BLaER1 (cell line): ENCODE data around the gene TMEM131L.
"Not testable (repeated sequence)": the region's sequence is repeated elsewhere in the genome, so short reads cannot be mapped to it uniquely, and the experiment has no call there.

ENCODE experiments used
- H3K27ac ChIP-seq: shearing (Covaris generic); formaldehyde crosslinking; 2 replicates; pipeline ENCODE4 v1.8.1; 2022
- H3K27me3 ChIP-seq: shearing (Covaris generic); formaldehyde crosslinking; 2 replicates; pipeline ENCODE4 v1.8.1; 2022
- H3K36me3 ChIP-seq: shearing (Covaris generic); formaldehyde crosslinking; 2 replicates; pipeline ENCODE4 v1.8.1; 2022
- H3K4me1 ChIP-seq: shearing (Covaris generic); formaldehyde crosslinking; 2 replicates; pipeline ENCODE4 v1.8.1; 2022
- H3K4me2 ChIP-seq: shearing (Covaris generic); formaldehyde crosslinking; 2 replicates; pipeline ENCODE4 v1.8.1; 2022
- H3K4me3 ChIP-seq: shearing (Covaris generic); formaldehyde crosslinking; 2 replicates; pipeline ENCODE4 v1.8.1; 2022
- H3K9ac ChIP-seq: shearing (Covaris generic); formaldehyde crosslinking; 2 replicates; pipeline ENCODE4 v1.8.1; 2022
- H3K9me3 ChIP-seq: shearing (Covaris generic); formaldehyde crosslinking; 2 replicates; pipeline ENCODE4 v1.8.1; 2022
- H4K20me1 ChIP-seq: shearing (Covaris generic); formaldehyde crosslinking; 2 replicates; pipeline ENCODE4 v1.8.1; 2022
- Cebpa-rat ChIP-seq: shearing (Covaris generic); IDR thresholded peaks from 2 replicates; pipeline ENCODE4 v1.8.1; 2022

Gene TMEM131L

DNA sequence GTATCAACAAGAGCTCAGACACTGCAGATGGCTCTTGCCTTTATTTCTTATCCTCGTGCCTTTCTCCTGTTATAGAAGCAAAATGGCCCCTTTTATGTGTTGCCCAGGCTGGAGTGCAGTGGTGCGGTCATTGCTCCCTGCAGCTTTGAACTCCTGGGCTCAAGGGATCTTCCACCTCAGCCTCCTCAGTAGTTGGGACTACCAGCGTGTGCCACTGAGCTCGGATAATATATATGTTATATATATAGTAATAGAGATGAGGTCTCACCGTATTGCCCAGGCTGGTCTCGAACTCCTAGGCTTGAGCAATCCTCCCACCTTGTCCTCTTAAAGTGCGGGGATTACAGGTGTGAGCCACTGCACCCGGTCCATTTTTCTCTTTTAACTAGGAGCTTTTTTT is 79.7 kb downstream of the TMEM131L start:
- Histone ChIP-seq H3K4me2 (no peak overlapping the region), H4K20me1 (peaks cover 100% of the 10 kb centered on the region), H3K4me3 (no peak overlapping the region), H3K36me3 (peaks cover 93% of the 10 kb centered on the region), H3K4me1 (peaks cover 74% of the 10 kb centered on the region), H3K9ac (no peak overlapping the region), H3K27ac (no peak overlapping the region), H3K27me3 (no peaks in the 10 kb centered on the region), H3K9me3 (no peaks in the 10 kb centered on the region)
- no peak for TF ChIP-seq Cebpa-rat

- no peak overlapping the region for H3K4me3 ChIP-seq
- no peak overlapping the region for H3K4me2 ChIP-seq
- no peak overlapping the region for H3K9ac ChIP-seq
- peaks cover 69% of the 10 kb centered on the region for H3K4me1 ChIP-seq
- no peaks in the 10 kb centered on the region for H3K9me3 ChIP-seq
- peaks cover 93% of the 10 kb centered on the region for H3K36me3 ChIP-seq
- H3K27ac ChIP-seq = no peak overlapping the region
- H4K20me1 ChIP-seq = peaks cover 100% of the 10 kb centered on the region
- TF ChIP-seq Cebpa-rat = no peak
- H3K27me3 ChIP-seq = no peaks in the 10 kb centered on the region
Observed at GRCh38 chr4:153546280-153546679, 80.1 kb downstream of the TMEM131L start.

DNA sequence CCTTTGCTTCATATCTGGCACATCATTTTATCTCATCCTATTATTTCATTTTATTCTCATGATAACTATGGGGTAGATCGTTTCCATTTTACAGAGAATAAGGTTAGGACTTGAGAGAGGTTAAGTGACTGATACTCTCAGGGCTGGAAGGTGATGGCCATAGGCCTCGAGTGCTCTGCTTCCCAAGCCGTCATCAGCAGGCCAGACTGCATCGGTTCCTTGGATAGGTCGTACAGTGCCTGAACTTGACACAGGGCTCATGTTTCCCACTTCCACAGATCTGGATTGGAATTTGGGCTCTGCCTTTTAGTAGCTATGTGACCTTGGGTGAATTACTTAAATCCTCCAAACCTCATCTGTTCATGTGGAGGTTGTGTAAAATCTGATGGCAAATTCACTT is 81.4 kb downstream of the TMEM131L start:
- H3K27ac ChIP-seq = no peak overlapping the region
- no peaks in the 10 kb centered on the region for H3K27me3 ChIP-seq
- peaks cover 65% of the 10 kb centered on the region for H3K4me1 ChIP-seq
- H3K4me3 ChIP-seq = no peak overlapping the region
- H4K20me1 ChIP-seq = peaks cover 100% of the 10 kb centered on the region
- peaks cover 93% of the 10 kb centered on the region for H3K36me3 ChIP-seq
- no peaks in the 10 kb centered on the region for H3K9me3 ChIP-seq
- H3K9ac ChIP-seq = no peak overlapping the region
- TF ChIP-seq Cebpa-rat = no peak
- no peak overlapping the region for H3K4me2 ChIP-seq

GRCh38 chr4:153548907-153549306 is 82.7 kb downstream of the TMEM131L start:
- not testable (repeated sequence) for H3K27me3 ChIP-seq, H3K4me2 ChIP-seq, H3K27ac ChIP-seq, H3K9me3 ChIP-seq, H3K9ac ChIP-seq, H3K4me3 ChIP-seq
- Histone ChIP-seq H3K36me3 (peaks cover 90% of the 10 kb centered on the region), H4K20me1 (peaks cover 100% of the 10 kb centered on the region), H3K4me1 (peaks cover 65% of the 10 kb centered on the region)

- H4K20me1 ChIP-seq = peaks cover 100% of the 10 kb centered on the region
Observed at GRCh38 chr4:153549405-153549804, 83.2 kb downstream of the TMEM131L start.

GRCh38 chr4:153553155-153553818 is 87.1 kb downstream of the TMEM131L start:
- H3K4me1 ChIP-seq = peaks cover 35% of the 10 kb centered on the region
- no peak overlapping the region for H3K4me3 ChIP-seq
- no peak overlapping the region for H3K9ac ChIP-seq
- 0 out of 2 replicates have a peak overlapping the region, but pooled peaks have one; percentile 22 for H3K27ac ChIP-seq
- no peaks in the 10 kb centered on the region for H3K9me3 ChIP-seq
- H3K27me3 ChIP-seq = no peaks in the 10 kb centered on the region
- H3K4me2 ChIP-seq = peak overlapping the region; percentile 31
- no peak for TF ChIP-seq Cebpa-rat
- H4K20me1 ChIP-seq = peaks cover 99% of the 10 kb centered on the region
- peaks cover 87% of the 10 kb centered on the region for H3K36me3 ChIP-seq

More at GRCh38 chr4:153549405-153549804, 83.2 kb downstream of the TMEM131L start:
- no peaks in the 10 kb centered on the region for H3K9me3 ChIP-seq
- no peak for TF ChIP-seq Cebpa-rat
- H3K4me3 ChIP-seq = no peak overlapping the region
- H3K9ac ChIP-seq = no peak overlapping the region
- no peaks in the 10 kb centered on the region for H3K27me3 ChIP-seq
- no peak overlapping the region for H3K4me2 ChIP-seq
- peaks cover 85% of the 10 kb centered on the region for H3K36me3 ChIP-seq
- no peak overlapping the region for H3K27ac ChIP-seq
- H3K4me1 ChIP-seq = peaks cover 61% of the 10 kb centered on the region

- peaks cover 87% of the 10 kb centered on the region for H3K36me3 ChIP-seq
- H3K4me2 ChIP-seq = peak overlapping the region; percentile 31; the same call in 1 of the 2 replicates
Observed at GRCh38 chr4:153553819-153554170, 87.6 kb downstream of the TMEM131L start.

DNA sequence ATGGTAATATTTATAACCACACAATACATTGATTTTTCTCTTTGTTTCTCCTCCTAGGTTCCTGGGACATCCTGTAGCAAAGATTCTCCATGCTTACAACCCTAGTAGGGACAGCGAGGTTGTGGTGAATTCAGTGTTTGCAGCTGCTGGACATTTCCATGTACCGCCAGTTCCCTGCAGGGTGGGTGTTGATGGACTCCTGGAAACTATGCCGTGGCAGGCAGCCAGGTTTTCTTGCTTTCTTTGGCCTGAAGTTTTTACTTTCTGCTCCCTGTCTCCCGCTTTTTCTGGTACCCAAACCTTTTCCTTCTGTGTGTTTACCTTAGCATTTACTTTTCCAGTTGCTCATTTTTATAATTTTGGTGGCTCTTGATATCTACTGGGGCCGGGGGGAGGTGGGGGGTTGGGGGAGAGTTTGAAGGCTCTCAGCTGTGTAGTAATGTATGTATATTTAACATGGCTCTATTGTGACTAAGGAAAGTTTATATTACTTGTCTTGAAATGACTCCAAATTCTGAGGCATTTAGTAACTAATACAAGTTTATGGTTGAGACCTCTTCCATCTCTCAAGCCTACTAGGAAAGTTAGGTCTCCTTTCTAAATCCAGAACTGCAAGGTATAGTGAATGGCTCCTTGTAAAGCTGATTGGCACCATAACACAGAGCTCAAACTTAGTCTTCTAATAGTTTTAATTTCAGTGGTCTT is 89.7 kb downstream of the TMEM131L start:
- Histone ChIP-seq H3K4me3 (no peak overlapping the region), H3K36me3 (peaks cover 91% of the 10 kb centered on the region), H3K27me3 (no peaks in the 10 kb centered on the region), H4K20me1 (peaks cover 99% of the 10 kb centered on the region), H3K9ac (no peak overlapping the region), H3K9me3 (peaks cover 5% of the 10 kb centered on the region; the same call in 1 of the 2 replicates), H3K4me1 (peaks cover 44% of the 10 kb centered on the region), H3K27ac (no peak overlapping the region), H3K4me2 (no peak overlapping the region)
- TF ChIP-seq Cebpa-rat = no peak

More at GRCh38 chr4:153553819-153554170, 87.6 kb downstream of the TMEM131L start:
- Histone ChIP-seq H3K9me3 (no peaks in the 10 kb centered on the region), H3K27me3 (no peaks in the 10 kb centered on the region), H3K27ac (0 out of 2 replicates have a peak overlapping the region, but pooled peaks have one; percentile 22), H4K20me1 (peaks cover 99% of the 10 kb centered on the region), H3K9ac (no peak overlapping the region), H3K4me1 (peaks cover 30% of the 10 kb centered on the region), H3K4me3 (no peak overlapping the region)
- no peak for TF ChIP-seq Cebpa-rat

DNA sequence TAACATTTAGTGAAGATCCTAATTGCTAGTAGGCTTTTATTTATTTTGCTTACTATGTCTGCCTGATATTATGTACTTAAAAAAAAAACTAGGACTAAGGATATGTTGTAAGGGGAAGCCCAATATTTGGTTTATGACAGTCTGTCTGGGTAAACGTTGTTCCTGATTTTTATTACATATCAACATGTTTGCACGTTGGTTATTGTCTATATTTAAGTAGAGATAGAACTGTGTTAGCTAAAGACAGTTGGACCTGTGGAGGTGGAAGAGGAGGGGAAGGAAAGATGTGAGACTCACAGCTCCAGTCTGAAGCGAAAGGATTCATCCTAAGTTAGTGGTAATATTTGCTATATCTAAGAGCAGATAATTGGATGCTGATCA is 90.3 kb downstream of the TMEM131L start:
- no peak overlapping the region for H3K27ac ChIP-seq
- H3K4me3 ChIP-seq = no peak overlapping the region
- no peak overlapping the region for H3K4me2 ChIP-seq
- H3K4me1 ChIP-seq = peaks cover 44% of the 10 kb centered on the region
- peaks cover 5% of the 10 kb centered on the region; the same call in 1 of the 2 replicates for H3K9me3 ChIP-seq
- peaks cover 99% of the 10 kb centered on the region for H4K20me1 ChIP-seq
- H3K36me3 ChIP-seq = peaks cover 91% of the 10 kb centered on the region
- H3K27me3 ChIP-seq = no peaks in the 10 kb centered on the region
- no peak overlapping the region for H3K9ac ChIP-seq
- TF ChIP-seq Cebpa-rat = no peak

- no peak overlapping the region for H3K4me2 ChIP-seq
Observed at GRCh38 chr4:153560908-153561307, 94.7 kb downstream of the TMEM131L start.

More at GRCh38 chr4:153560908-153561307, 94.7 kb downstream of the TMEM131L start:
- Histone ChIP-seq H3K4me3 (no peak overlapping the region), H3K36me3 (peaks cover 99% of the 10 kb centered on the region), H3K27me3 (no peaks in the 10 kb centered on the region), H4K20me1 (peaks cover 99% of the 10 kb centered on the region), H3K9ac (no peak overlapping the region), H3K4me1 (peaks cover 59% of the 10 kb centered on the region), H3K9me3 (peaks cover 5% of the 10 kb centered on the region; the same call in 1 of the 2 replicates), H3K27ac (no peak overlapping the region)
- TF ChIP-seq Cebpa-rat = no peak
